K562 (cell line): ENCODE data around the gene CFAP70. TPM values are rescaled to one million over a fixed set of nuclear protein-coding genes. Genes with fewer than 3 reads are reported as not detected.
A peak's percentile ranks its signal among the peaks of the same experiment; 100 is the strongest.

Experiments used
- ATAC-seq: fragments of 200-7000 bp; cut with Tn5 transposase; 3 replicates; pipeline ENCODE4 v1.9.1; 2020; ENCODE audit warnings: moderate library complexity
- BruUV-seq: library from RNA; stranded (reverse); fragments of 400-500 nt; replicated peaks from 2 replicates; lab custom pipeline; 2021; lab: Mats Ljungman, UMichigan
- CTCF ChIA-PET: fragments of 300-600 bp; formaldehyde crosslinking; extraction: SDS; loops from one replicate; lab custom pipeline; 2021; ENCODE audit warnings: low intra/inter-chr PET ratio; lab: Yijun Ruan, JAX
- POLR2A ChIA-PET: fragments of 300-600, 350-650 bp; sonication (Branson Sonifier 250); formaldehyde crosslinking; extraction: SDS; loops from one replicate; lab custom pipeline; 2021; ENCODE audit warnings: antibody characterized with exemption, inconsistent platforms; lab: Yijun Ruan, JAX
- DNase-seq, 4 experiments: peaks; one replicate each; pipeline versions ENCODE4 v3.0.0 to v3.0.0-alpha.2; 2011 to 2018; ENCODE audit warnings: low spot score in 3 of 4, mixed read lengths in 3 of 4; ENCODE audit errors: extremely low read depth in 1 of 4
- FAIRE-seq: peaks from 2 replicates; lab custom pipeline; 2011; peaks lifted over from hg19 to GRCh38; lab: Jason Lieb, UNC
- H2AFZ ChIP-seq: 2 replicates; pipeline ENCODE4 v1.6.0; 2011; ENCODE audit warnings: low read depth, low read length, control low read depth, inconsistent platforms
- H3K27ac ChIP-seq: fragments of 200-600 bp; 3 replicates; pipeline ENCODE4 v1.8.0; 2011; ENCODE audit warnings: low read depth, mild to moderate bottlenecking, control low read depth, inconsistent platforms, low read length, moderate library complexity, mixed read lengths; ENCODE audit errors: extremely low read depth
- H3K27me3 ChIP-seq, 2 experiments: fragments of 300-600 bp in 1 of 2; 2 replicates in 1 of 2; 3 replicates in 1 of 2; pipeline versions ENCODE4 v1.6.0 to v1.8.0; 2011; ENCODE audit warnings: inconsistent platforms in 2 of 2, low read length in 2 of 2, mild to moderate bottlenecking in 1 of 2, mixed read lengths in 1 of 2, moderate library complexity in 1 of 2; ENCODE audit not compliant: control insufficient read depth in 2 of 2, insufficient read depth in 2 of 2
- H3K36me3 ChIP-seq: fragments of 300-600 bp; 3 replicates; pipeline ENCODE4 v1.8.0; 2011; ENCODE audit warnings: mild to moderate bottlenecking, low read length, inconsistent platforms; ENCODE audit not compliant: control insufficient read depth, insufficient read depth
- H3K4me1 ChIP-seq, 2 experiments: fragments of 200-600 bp in 1 of 2; replicated peaks in 1 of 2; 2 replicates in 1 of 2; 3 replicates in 1 of 2; pipeline versions ENCODE4 v1.5.1 to v1.8.0; 2011; ENCODE audit warnings: inconsistent platforms in 2 of 2, low read length in 2 of 2, mild to moderate bottlenecking in 1 of 2, mixed read lengths in 1 of 2, moderate library complexity in 1 of 2; ENCODE audit not compliant: control insufficient read depth in 2 of 2, insufficient read depth in 2 of 2
- H3K4me2 ChIP-seq: 2 replicates; pipeline ENCODE4 v1.6.1; 2011; ENCODE audit warnings: low read length, control low read depth, inconsistent platforms, mixed read lengths; ENCODE audit not compliant: insufficient read depth
- H3K4me3 ChIP-seq: fragments of 200-600 bp; sonication (generic), shearing (Covaris generic); 2 replicates; pipeline ENCODE4 v1.5.1; 2016; ENCODE audit warnings: control low read depth, inconsistent platforms
- H3K79me2 ChIP-seq: fragments of 200-600 bp; 3 replicates; pipeline ENCODE4 v1.8.0; 2011; ENCODE audit warnings: low read length, inconsistent platforms; ENCODE audit not compliant: control insufficient read depth, insufficient read depth
- H3K9ac ChIP-seq, 2 experiments: 2 replicates each; pipeline versions ENCODE4 v1.6.0 to v1.6.1; 2011; ENCODE audit warnings: low read depth in 2 of 2, low read length in 2 of 2, control low read depth in 1 of 2, inconsistent platforms in 1 of 2, mild to moderate bottlenecking in 1 of 2, mixed read lengths in 1 of 2; ENCODE audit not compliant: insufficient read depth in 1 of 2
- H3K9me1 ChIP-seq: one replicate; pipeline ENCODE4 v1.6.0; 2011; ENCODE audit warnings: inconsistent platforms, mild to moderate bottlenecking, low read length, moderate library complexity; ENCODE audit not compliant: control insufficient read depth, insufficient read depth
- H3K9me3 ChIP-seq: replicated peaks from 2 replicates; pipeline ENCODE4 v1.5.1; 2011; ENCODE audit warnings: low read depth, low read length, inconsistent platforms; ENCODE audit not compliant: control insufficient read depth, insufficient read depth
- H4K20me1 ChIP-seq: replicated peaks from 2 replicates; pipeline ENCODE4 v1.6.1; 2011; ENCODE audit warnings: low read length, inconsistent platforms, mixed read lengths; ENCODE audit not compliant: control insufficient read depth, insufficient read depth
- HEY1 ChIP-seq: fragments of 250-450 bp; sonication (Bioruptor Pico); IDR thresholded peaks from 2 replicates; pipeline ENCODE4 v1.5.0; 2020; ENCODE audit warnings: mild to moderate bottlenecking, moderate library complexity, borderline replicate concordance
- KLF10 ChIP-seq: fragments of 250-450 bp; sonication (Bioruptor Pico); IDR thresholded peaks from 2 replicates; pipeline ENCODE4 v1.6.1; 2021; ENCODE audit warnings: matching md5 sums
- NCOA2 ChIP-seq, 2 experiments: fragments of 450-650 bp; IDR thresholded peaks; 2 replicates each; pipeline ENCODE4 v1.6.1; 2018; ENCODE audit warnings: mild to moderate bottlenecking in 2 of 2, moderate library complexity in 1 of 2; ENCODE audit not compliant: partially characterized antibody in 2 of 2
- SRSF3 ChIP-seq: fragments of 200-400 bp; formaldehyde crosslinking; IDR thresholded peaks from 2 replicates; pipeline ENCODE4 v1.6.1; 2016; ENCODE audit warnings: mild to moderate bottlenecking, low read length, moderate library complexity; ENCODE audit not compliant: insufficient read depth
- THRAP3 ChIP-seq: fragments of 450-650 bp; IDR thresholded peaks from 2 replicates; pipeline ENCODE4 v1.6.1; 2016; ENCODE audit warnings: mild to moderate bottlenecking, inconsistent platforms, borderline replicate concordance
- ZNF778 ChIP-seq: fragments of 450-650 bp; formaldehyde crosslinking; IDR thresholded peaks from 2 replicates; pipeline ENCODE4 v1.4.0; 2020; ENCODE audit warnings: mild to moderate bottlenecking, moderate library complexity
- WGBS: fragments of 100-300 bp; shearing (Covaris generic); methylation state at CpG from one replicate; pipeline ENCODE4 v1.1.6; 2016; ENCODE audit warnings: low coverage, mixed read lengths; ENCODE audit not compliant: insufficient coverage; ENCODE audit errors: missing lambda C conversion rate; 5-methylcytosine and 5-hydroxymethylcytosine counted together
- in situ Hi-C: fragments of 300-500 bp; cut with MboI; formaldehyde crosslinking; loops from 4 replicates; pipeline ENCODE4 v1.15.0; 2018; ENCODE audit warnings: inconsistent platforms, mixed read lengths
- intact Hi-C: fragments of 100-400 bp; cut with micrococcal nuclease; formaldehyde crosslinking; loops from 2 replicates; pipeline ENCODE4 v1.14.2; 2022
- polyA plus RNA-seq, 8 experiments: library from polyadenylated mRNA; depleted of rRNA in 4 of 8; stranded (reverse) in 5 of 8; unstranded in 3 of 8; fragments of >200 nt; fragmentation: Nextera tagmentation in 2 of 8; fragmentation: Illumina TruSeq in 1 of 8; extraction: Ambion mirVana in 2 of 8; extraction: Trizol in 1 of 8; gene quantifications; 2 replicates each; pipeline versions ENCODE4 v1.2.1 to v1.2.3, GENCODE V29; 2011 to 2014; ENCODE audit warnings: inconsistent platforms in 1 of 8, missing spikeins in 1 of 8
- total RNA-seq, 7 experiments: library from RNA; depleted of rRNA in 6 of 7; stranded (reverse); fragments of >200 nt in 6 of 7; fragmentation: Illumina TruSeq in 2 of 7; extraction: Trizol in 2 of 7; gene quantifications; 2 replicates each; pipeline versions ENCODE4 v1.2.1 to v1.2.3, GENCODE V29; 2011 to 2021; ENCODE audit warnings: low replicate concordance in 1 of 7
- TF ChIP-seq, protein P1 (sequence below): fragments of 450-650 bp; formaldehyde crosslinking; conservative IDR thresholded peaks from 2 replicates; pipeline ENCODE4 v1.4.0; 2022; ENCODE audit warnings: mild to moderate bottlenecking, missing genetic modification characterization
- TF ChIP-seq, protein P2 (sequence below), 2 experiments: fragments of 450-650 bp in 1 of 2; sonication (generic) in 1 of 2; formaldehyde crosslinking in 1 of 2; IDR thresholded peaks; 2 replicates each; pipeline versions ENCODE4 v1.7.1 to v1.9.0; 2016 to 2022; ENCODE audit warnings: inconsistent platforms in 1 of 2, mild to moderate bottlenecking in 1 of 2, missing genetic modification reagents in 1 of 2
- TF ChIP-seq, protein P3 (sequence below): sonication (generic); formaldehyde crosslinking; IDR thresholded peaks from 2 replicates; pipeline ENCODE4 v1.8.0; 2022; ENCODE audit warnings: mild to moderate bottlenecking, missing genetic modification reagents, borderline replicate concordance

CFAP70 gene
- total and polyA plus RNA-seq, 9 of the 15 experiments (the other 6 are each of a cell fraction or from before 2014, with no cell fraction given): 0.27 to 1.6 (median 0.86) TPM

DNA sequence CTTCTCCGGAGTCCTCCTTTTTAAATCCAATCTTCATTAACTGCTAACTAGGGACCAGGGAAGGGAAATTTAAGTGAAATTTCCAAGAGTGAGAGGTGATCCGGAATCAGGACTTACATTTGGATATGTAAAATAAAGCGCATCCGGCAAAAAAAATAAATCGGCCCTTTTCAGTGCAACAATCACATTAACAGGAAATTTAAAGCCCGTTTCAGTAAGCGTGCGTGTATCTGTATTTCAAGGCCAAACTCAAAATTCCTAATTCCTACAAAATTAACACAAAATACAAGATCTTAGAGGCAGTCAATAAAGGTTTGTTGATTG, 112.4 kb downstream of the CFAP70 start:
- intact Hi-C loops: loop anchor here (5.0 kb wide), 6 partner anchors 121 to 396 kb away; partner anchors contain the start of genes ANXA7, MYOZ1, P4HA1 and PPP3CB
- ATAC-seq: no peak
- H3K9me3 ChIP-seq: no peaks in the 10 kb centered on the region
- H3K36me3 ChIP-seq: peaks cover 77% of the 10 kb centered on the region
- TSS peak; percentile 42 for BruUV-seq
- H3K79me2 ChIP-seq: peaks cover 88% of the 10 kb centered on the region
- H2AFZ ChIP-seq: no peak overlapping the region
- DNase-seq: no peak
- H3K27me3 ChIP-seq: no peaks in the 10 kb centered on the region
- WGBS: 0% methylated on average over 8 of the region's 8 CpGs
- H3K9me1 ChIP-seq: no peaks in the 10 kb centered on the region
- in situ Hi-C loops: no loop called here
- POLR2A ChIA-PET: interaction anchor here (0.6 to 5.4 kb wide), 18 partner anchors 10 to 973 kb away, joined by 3 to 66 read pairs (median 4); partner anchors contain the start of genes ANXA7, DDIT4, P4HA1 and PPP3CB
- H3K27ac ChIP-seq: peak overlapping the region; percentile 95
- H4K20me1 ChIP-seq: 0 out of 2 replicates have a peak, but pooled peaks cover 5% of the 10 kb centered on the region
- peak overlapping the region; percentile 91 for H3K4me2 ChIP-seq
- FAIRE-seq: no peak
- peak overlapping the region; percentile 94 to 95 for H3K9ac ChIP-seq
- peaks cover 6 to 43% of the 10 kb centered on the region in 2 experiments for H3K4me1 ChIP-seq
- CTCF ChIA-PET: no interaction called here
- H3K4me3 ChIP-seq: peak overlapping the region; percentile 65
- TF ChIP-seq, protein P1, sequence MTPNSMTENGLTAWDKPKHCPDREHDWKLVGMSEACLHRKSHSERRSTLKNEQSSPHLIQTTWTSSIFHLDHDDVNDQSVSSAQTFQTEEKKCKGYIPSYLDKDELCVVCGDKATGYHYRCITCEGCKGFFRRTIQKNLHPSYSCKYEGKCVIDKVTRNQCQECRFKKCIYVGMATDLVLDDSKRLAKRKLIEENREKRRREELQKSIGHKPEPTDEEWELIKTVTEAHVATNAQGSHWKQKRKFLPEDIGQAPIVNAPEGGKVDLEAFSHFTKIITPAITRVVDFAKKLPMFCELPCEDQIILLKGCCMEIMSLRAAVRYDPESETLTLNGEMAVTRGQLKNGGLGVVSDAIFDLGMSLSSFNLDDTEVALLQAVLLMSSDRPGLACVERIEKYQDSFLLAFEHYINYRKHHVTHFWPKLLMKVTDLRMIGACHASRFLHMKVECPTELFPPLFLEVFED (CRISPR knock-in tag): no peak
- TF ChIP-seq KLF10 (CRISPR knock-in tag) (no peak), SRSF3 (no peak), ZNF778 (CRISPR knock-in tag) (0 out of 2 replicates have a peak, but pooled peaks have one; percentile 23), HEY1 (CRISPR knock-in tag) (no peak), NCOA2 (IDR thresholded peaks at IDR 0.05; ENCODE audit: partially characterized antibody in 2 of 2) (no peak), THRAP3 (peak; percentile 56; the same call in 1 of the 2 replicates)
- TF ChIP-seq, protein P2, sequence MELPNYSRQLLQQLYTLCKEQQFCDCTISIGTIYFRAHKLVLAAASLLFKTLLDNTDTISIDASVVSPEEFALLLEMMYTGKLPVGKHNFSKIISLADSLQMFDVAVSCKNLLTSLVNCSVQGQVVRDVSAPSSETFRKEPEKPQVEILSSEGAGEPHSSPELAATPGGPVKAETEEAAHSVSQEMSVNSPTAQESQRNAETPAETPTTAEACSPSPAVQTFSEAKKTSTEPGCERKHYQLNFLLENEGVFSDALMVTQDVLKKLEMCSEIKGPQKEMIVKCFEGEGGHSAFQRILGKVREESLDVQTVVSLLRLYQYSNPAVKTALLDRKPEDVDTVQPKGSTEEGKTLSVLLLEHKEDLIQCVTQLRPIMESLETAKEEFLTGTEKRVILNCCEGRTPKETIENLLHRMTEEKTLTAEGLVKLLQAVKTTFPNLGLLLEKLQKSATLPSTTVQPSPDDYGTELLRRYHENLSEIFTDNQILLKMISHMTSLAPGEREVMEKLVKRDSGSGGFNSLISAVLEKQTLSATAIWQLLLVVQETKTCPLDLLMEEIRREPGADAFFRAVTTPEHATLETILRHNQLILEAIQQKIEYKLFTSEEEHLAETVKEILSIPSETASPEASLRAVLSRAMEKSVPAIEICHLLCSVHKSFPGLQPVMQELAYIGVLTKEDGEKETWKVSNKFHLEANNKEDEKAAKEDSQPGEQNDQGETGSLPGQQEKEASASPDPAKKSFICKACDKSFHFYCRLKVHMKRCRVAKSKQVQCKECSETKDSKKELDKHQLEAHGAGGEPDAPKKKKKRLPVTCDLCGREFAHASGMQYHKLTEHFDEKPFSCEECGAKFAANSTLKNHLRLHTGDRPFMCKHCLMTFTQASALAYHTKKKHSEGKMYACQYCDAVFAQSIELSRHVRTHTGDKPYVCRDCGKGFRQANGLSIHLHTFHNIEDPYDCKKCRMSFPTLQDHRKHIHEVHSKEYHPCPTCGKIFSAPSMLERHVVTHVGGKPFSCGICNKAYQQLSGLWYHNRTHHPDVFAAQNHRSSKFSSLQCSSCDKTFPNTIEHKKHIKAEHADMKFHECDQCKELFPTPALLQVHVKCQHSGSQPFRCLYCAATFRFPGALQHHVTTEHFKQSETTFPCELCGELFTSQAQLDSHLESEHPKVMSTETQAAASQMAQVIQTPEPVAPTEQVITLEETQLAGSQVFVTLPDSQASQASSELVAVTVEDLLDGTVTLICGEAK (IDR thresholded peaks at IDR 0.05): peak; percentile 80; the same call in 1 of the 2 replicates
- TF ChIP-seq, protein P2 (CRISPR knock-in tag; IDR thresholded peaks at IDR 0.05): no peak
- TF ChIP-seq, protein P3, sequence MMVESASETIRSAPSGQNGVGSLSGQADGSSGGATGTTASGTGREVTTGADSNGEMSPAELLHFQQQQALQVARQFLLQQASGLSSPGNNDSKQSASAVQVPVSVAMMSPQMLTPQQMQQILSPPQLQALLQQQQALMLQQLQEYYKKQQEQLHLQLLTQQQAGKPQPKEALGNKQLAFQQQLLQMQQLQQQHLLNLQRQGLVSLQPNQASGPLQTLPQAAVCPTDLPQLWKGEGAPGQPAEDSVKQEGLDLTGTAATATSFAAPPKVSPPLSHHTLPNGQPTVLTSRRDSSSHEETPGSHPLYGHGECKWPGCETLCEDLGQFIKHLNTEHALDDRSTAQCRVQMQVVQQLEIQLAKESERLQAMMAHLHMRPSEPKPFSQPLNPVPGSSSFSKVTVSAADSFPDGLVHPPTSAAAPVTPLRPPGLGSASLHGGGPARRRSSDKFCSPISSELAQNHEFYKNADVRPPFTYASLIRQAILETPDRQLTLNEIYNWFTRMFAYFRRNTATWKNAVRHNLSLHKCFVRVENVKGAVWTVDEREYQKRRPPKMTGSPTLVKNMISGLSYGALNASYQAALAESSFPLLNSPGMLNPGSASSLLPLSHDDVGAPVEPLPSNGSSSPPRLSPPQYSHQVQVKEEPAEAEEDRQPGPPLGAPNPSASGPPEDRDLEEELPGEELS (CRISPR knock-in tag): no peak
